WERI-Rb-1 (cell line): ENCODE data around the gene FRMD4A.
A peak's percentile ranks its signal among the peaks of the same experiment; 100 is the strongest.

Experiments
- DNase-seq: peaks from one replicate; pipeline ENCODE4 v3.0.0-alpha.2; 2020
- H3K27ac ChIP-seq: fragments of 250-450 bp; sonication (Bioruptor Pico); 2 replicates; pipeline ENCODE4 v1.5.1; 2020; ENCODE audit warnings: mild to moderate bottlenecking, moderate library complexity
- H3K27me3 ChIP-seq: fragments of 250-450 bp; sonication (Bioruptor Pico); 2 replicates; pipeline ENCODE4 v1.5.1; 2021; ENCODE audit warnings: mild to moderate bottlenecking, low read depth, moderate library complexity; ENCODE audit not compliant: insufficient read depth, severe bottlenecking
- H3K36me3 ChIP-seq: fragments of 250-450 bp; sonication (Bioruptor Pico); 2 replicates; pipeline ENCODE4 v1.5.1; 2020; ENCODE audit warnings: mild to moderate bottlenecking, moderate library complexity
- H3K4me3 ChIP-seq: 2 replicates; pipeline ENCODE4 v1.5.1; 2011; ENCODE audit warnings: low read depth, mild to moderate bottlenecking, control low read depth, low read length
- H3K9me3 ChIP-seq: fragments of 250-450 bp; sonication (Bioruptor Pico); 2 replicates; pipeline ENCODE4 v1.5.1; 2021; ENCODE audit warnings: mild to moderate bottlenecking, moderate library complexity; ENCODE audit not compliant: severe bottlenecking
- TF ChIP-seq, protein P1 (sequence below): IDR thresholded peaks from 2 replicates; pipeline ENCODE4 v1.5.1; 2011; ENCODE audit warnings: low read depth, mild to moderate bottlenecking, control low read depth, inconsistent platforms, low read length

Gene FRMD4A

DNA sequence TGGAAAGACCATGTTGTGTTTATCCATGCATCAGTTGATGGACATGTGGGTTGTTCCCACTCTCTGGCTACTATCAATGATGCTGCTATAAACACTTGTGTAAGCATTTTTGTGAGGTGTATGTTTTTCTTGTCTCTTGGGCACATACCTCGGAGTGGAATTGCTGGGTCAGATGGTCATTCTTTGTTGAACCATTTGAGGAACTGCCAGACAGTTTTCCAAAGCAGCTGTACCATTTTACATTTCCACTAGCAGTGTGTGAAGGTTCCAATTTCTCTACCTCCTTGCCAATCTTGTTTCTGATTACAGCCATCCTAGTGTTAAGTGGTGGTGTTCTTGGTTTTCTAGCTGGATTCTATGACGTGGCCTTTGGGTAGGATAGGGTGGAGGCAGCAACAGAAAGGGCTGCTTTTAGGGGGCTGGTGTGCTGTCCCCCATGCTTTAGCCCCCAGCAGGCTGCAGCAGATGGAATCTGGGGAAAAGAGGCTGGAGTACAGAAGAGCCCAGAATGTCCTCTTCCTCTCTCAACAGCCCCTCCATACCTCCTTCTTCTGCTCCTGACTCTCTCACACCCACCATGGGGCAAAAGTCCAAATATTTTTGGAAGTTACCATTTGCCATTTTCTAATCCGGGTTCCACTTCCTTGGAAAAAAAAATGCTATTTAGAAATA is 352.7 kb downstream of the FRMD4A start:
- no peaks in the 10 kb centered on the region for H3K9me3 ChIP-seq
- DNase-seq: no peak
- TF ChIP-seq, protein P1, sequence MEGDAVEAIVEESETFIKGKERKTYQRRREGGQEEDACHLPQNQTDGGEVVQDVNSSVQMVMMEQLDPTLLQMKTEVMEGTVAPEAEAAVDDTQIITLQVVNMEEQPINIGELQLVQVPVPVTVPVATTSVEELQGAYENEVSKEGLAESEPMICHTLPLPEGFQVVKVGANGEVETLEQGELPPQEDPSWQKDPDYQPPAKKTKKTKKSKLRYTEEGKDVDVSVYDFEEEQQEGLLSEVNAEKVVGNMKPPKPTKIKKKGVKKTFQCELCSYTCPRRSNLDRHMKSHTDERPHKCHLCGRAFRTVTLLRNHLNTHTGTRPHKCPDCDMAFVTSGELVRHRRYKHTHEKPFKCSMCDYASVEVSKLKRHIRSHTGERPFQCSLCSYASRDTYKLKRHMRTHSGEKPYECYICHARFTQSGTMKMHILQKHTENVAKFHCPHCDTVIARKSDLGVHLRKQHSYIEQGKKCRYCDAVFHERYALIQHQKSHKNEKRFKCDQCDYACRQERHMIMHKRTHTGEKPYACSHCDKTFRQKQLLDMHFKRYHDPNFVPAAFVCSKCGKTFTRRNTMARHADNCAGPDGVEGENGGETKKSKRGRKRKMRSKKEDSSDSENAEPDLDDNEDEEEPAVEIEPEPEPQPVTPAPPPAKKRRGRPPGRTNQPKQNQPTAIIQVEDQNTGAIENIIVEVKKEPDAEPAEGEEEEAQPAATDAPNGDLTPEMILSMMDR: no peak
- no peaks in the 10 kb centered on the region for H3K27me3 ChIP-seq
- H3K36me3 ChIP-seq: no peaks in the 10 kb centered on the region
- no peak overlapping the region for H3K4me3 ChIP-seq
- no peak overlapping the region for H3K27ac ChIP-seq

DNA sequence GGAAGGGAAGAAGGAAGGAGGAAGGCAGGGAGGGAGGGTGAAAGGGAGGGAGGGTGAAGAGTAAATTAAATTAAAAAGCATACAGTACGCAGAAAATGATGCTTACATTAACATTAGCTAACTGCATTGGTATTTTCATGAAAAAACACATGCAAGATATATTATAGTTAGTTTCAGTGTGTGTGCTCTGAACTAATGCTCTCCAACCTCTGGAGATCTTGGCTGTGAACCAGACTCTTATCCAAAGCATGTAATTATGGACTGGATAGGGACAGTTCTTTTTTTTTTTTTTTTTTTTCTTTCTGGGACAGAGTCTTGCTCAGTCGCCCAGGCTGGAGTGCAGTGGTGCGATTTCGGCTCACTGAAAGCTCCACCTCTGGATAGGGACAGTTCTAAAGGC is 357.0 kb downstream of the FRMD4A start:
- no peak overlapping the region for H3K4me3 ChIP-seq
- no peak overlapping the region for H3K27ac ChIP-seq
- H3K9me3 ChIP-seq: no peaks in the 10 kb centered on the region
- no peaks in the 10 kb centered on the region for H3K36me3 ChIP-seq
- DNase-seq: no peak
- no peaks in the 10 kb centered on the region for H3K27me3 ChIP-seq
- TF ChIP-seq, protein P1: no peak

DNA sequence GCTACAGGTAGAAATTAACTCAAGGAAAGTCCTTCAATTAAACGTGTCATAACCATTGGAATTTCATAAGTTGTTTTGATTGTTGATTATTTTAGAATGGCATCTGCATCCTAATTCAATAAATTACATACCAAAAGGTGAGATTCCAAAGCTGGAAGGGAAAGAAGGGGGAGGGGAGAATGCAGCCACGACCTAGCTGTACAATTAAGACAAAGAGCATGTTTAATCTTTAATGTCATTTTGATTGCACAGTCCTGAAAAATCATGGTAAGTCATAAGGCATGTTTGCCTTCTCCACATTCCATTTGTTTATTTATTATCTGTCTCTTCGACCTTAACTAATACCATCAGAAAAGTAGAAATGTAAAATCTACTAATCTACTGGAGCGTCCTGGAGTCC is 358.1 kb downstream of the FRMD4A start:
- TF ChIP-seq, protein P1: no peak
- no peak for DNase-seq
- H3K27me3 ChIP-seq: no peaks in the 10 kb centered on the region
- no peaks in the 10 kb centered on the region for H3K36me3 ChIP-seq
- no peak overlapping the region for H3K27ac ChIP-seq
- no peaks in the 10 kb centered on the region for H3K9me3 ChIP-seq
- H3K4me3 ChIP-seq: no peak overlapping the region

DNA sequence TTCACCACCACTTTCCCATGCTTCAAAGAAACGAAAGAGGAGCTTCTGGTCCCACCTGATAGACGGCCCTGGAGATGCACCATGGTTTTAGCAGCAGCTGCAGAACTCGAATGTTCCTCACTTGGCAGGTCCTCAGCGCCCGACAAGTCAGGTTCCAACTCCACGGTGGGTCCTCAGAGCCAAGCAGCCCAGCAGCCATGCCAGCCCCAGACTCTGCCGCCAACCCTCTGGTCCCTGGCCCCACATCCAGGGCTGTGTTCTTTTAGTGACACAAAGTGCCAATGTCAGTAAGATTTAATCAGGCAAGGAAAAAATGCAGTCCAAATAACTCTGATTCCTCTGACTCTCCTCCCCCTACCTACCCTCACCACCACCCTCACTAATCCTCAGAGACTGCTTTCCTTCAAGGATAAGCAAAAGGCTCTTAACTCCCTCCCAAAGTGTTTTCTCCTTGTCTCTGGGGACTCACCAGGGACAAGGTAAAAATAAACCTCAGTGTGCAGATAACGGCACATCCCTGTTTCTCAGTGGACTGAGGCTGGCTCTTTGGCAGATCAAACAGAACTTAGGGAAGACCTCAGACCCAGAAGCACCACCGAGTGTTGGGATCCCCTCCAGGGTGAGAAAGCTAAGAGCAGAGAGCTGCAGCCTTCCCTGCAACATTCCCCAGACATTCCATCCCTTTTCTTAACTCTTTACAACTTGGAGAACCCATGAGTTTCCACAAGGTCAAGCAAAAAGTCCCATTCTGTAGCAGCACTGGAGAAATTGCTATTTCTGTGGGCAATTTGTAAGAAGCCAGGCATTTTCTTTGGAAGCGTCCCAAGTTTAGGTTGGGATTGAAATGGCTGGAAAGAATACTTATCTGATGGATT is 358.9 kb downstream of the FRMD4A start:
- no peak overlapping the region for H3K4me3 ChIP-seq
- H3K36me3 ChIP-seq: no peaks in the 10 kb centered on the region
- no peak overlapping the region for H3K27ac ChIP-seq
- peak; percentile 11 for DNase-seq
- no peaks in the 10 kb centered on the region for H3K9me3 ChIP-seq
- H3K27me3 ChIP-seq: no peaks in the 10 kb centered on the region
- TF ChIP-seq, protein P1: no peak

DNA sequence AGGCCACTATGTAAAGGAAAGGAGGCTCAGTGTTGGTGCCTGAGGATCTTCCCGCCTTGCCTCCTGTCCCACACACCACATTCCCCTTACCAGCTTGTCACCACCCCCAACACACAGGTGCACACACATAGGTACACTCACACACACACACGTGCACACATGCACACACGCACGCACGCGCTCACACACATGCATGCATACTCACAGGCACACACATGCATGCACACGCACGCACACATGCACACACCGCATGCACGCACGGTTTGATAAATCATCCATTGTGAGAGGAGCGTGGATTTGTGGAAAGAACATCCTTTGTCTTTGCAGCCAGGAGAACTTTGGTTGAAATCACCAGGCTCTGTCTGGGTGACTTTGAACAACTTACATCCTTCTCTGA is 359.8 kb downstream of the FRMD4A start:
- no peak for DNase-seq
- TF ChIP-seq, protein P1: no peak

More for the DNA sequence above, 359.8 kb downstream of the FRMD4A start:
- no peaks in the 10 kb centered on the region for H3K27me3 ChIP-seq
- no peak overlapping the region for H3K4me3 ChIP-seq
- no peaks in the 10 kb centered on the region for H3K9me3 ChIP-seq
- H3K27ac ChIP-seq: no peak overlapping the region
- H3K36me3 ChIP-seq: no peaks in the 10 kb centered on the region
